ENCODE data around the gene TNFRSF12A.

The TNFRSF12A gene

GRCh38 chr16:3020247-3020603 is at the start of gene TNFRSF12A:
Gene TNFRSF12A, plus strand, starts transcription at chr16:3020368. Its CDS starts 30 bp downstream, at chr16:3020398.
- no peak within 1 kb of the TSS for H3K27ac ChIP-seq (ENCODE audit: low read length)
- DNase-seq (ENCODE audit: low read depth, low spot score) = no peak
- H3K9me3 ChIP-seq (ENCODE audit: control insufficient read depth, insufficient read depth, low read length) = no peaks in the 10 kb centered on the region
- peak within 1 kb of the TSS; percentile 41 for H3K4me3 ChIP-seq (ENCODE audit: low read length)
- no peaks in the 10 kb centered on the region for H3K27me3 ChIP-seq (ENCODE audit: control insufficient read depth, insufficient read depth, low read length)
- WGBS (ENCODE audit: insufficient coverage, insufficient read length) = no CpG with 5 or more reads among the region's 49 CpGs
- H3K36me3 ChIP-seq (ENCODE audit: control insufficient read depth, insufficient read depth, low read length) = peaks cover 12% of the 10 kb centered on the region
- H3K4me1 ChIP-seq (ENCODE audit: control insufficient read depth, insufficient read depth, low read length) = peaks cover 10% of the 10 kb centered on the region

GRCh38 chr16:2970563-2970962 is 49.6 kb upstream of the TNFRSF12A start:
- Histone ChIP-seq H3K27ac (ENCODE audit: low read length) (no peak overlapping the region), H3K27me3 (ENCODE audit: control insufficient read depth, insufficient read depth, low read length) (no peaks in the 10 kb centered on the region; the same call in 1 of the 2 replicates), H3K9me3 (ENCODE audit: control insufficient read depth, insufficient read depth, low read length) (no peaks in the 10 kb centered on the region), H3K36me3 (ENCODE audit: control insufficient read depth, insufficient read depth, low read length) (peaks cover 29% of the 10 kb centered on the region), H3K4me1 (ENCODE audit: control insufficient read depth, insufficient read depth, low read length) (peaks cover 6% of the 10 kb centered on the region), H3K4me3 (ENCODE audit: low read length) (peak overlapping the region; percentile 92; the same call in 1 of the 2 replicates)
- no CpG with 5 or more reads among the region's 6 CpGs for WGBS (ENCODE audit: insufficient coverage, insufficient read length)
- DNase-seq (ENCODE audit: low read depth, low spot score) = no peak

GRCh38 chr16:2971134-2971984 is 48.8 kb upstream of the TNFRSF12A start:
- no CpG with 5 or more reads among the region's 35 CpGs for WGBS (ENCODE audit: insufficient coverage, insufficient read length)
- no peaks in the 10 kb centered on the region for H3K9me3 ChIP-seq (ENCODE audit: control insufficient read depth, insufficient read depth, low read length)
- H3K4me1 ChIP-seq (ENCODE audit: control insufficient read depth, insufficient read depth, low read length) = peaks cover 6% of the 10 kb centered on the region
- no peak overlapping the region for H3K27ac ChIP-seq (ENCODE audit: low read length)
- no peak for DNase-seq (ENCODE audit: low read depth, low spot score)
- H3K4me3 ChIP-seq (ENCODE audit: low read length) = no peak overlapping the region
- peaks cover 37% of the 10 kb centered on the region for H3K36me3 ChIP-seq (ENCODE audit: control insufficient read depth, insufficient read depth, low read length)
- H3K27me3 ChIP-seq (ENCODE audit: control insufficient read depth, insufficient read depth, low read length) = no peaks in the 10 kb centered on the region; the same call in 1 of the 2 replicates

GRCh38 chr16:2971985-2972784 is 48.0 kb upstream of the TNFRSF12A start:
- no peak overlapping the region for H3K27ac ChIP-seq (ENCODE audit: low read length)
- H3K9me3 ChIP-seq (ENCODE audit: control insufficient read depth, insufficient read depth, low read length) = no peaks in the 10 kb centered on the region
- no peaks in the 10 kb centered on the region for H3K27me3 ChIP-seq (ENCODE audit: control insufficient read depth, insufficient read depth, low read length)
- no peak overlapping the region for H3K4me3 ChIP-seq (ENCODE audit: low read length)
- no peak for DNase-seq (ENCODE audit: low read depth, low spot score)
- peaks cover 6% of the 10 kb centered on the region for H3K4me1 ChIP-seq (ENCODE audit: control insufficient read depth, insufficient read depth, low read length)
- no CpG with 5 or more reads among the region's 15 CpGs for WGBS (ENCODE audit: insufficient coverage, insufficient read length)
- H3K36me3 ChIP-seq (ENCODE audit: control insufficient read depth, insufficient read depth, low read length) = peaks cover 41% of the 10 kb centered on the region

GRCh38 chr16:2973093-2973492 is 47.1 kb upstream of the TNFRSF12A start:
- Histone ChIP-seq H3K4me1 (ENCODE audit: control insufficient read depth, insufficient read depth, low read length) (peaks cover 4% of the 10 kb centered on the region), H3K27me3 (ENCODE audit: control insufficient read depth, insufficient read depth, low read length) (no peaks in the 10 kb centered on the region), H3K4me3 (ENCODE audit: low read length) (no peak overlapping the region), H3K9me3 (ENCODE audit: control insufficient read depth, insufficient read depth, low read length) (no peaks in the 10 kb centered on the region), H3K36me3 (ENCODE audit: control insufficient read depth, insufficient read depth, low read length) (peaks cover 41% of the 10 kb centered on the region), H3K27ac (ENCODE audit: low read length) (no peak overlapping the region)
- no CpG with 5 or more reads among the region's 5 CpGs for WGBS (ENCODE audit: insufficient coverage, insufficient read length)
- DNase-seq (ENCODE audit: low read depth, low spot score) = no peak

GRCh38 chr16:2973605-2974318 is 46.4 kb upstream of the TNFRSF12A start:
- no peaks in the 10 kb centered on the region; the same call in 1 of the 2 replicates for H3K4me1 ChIP-seq (ENCODE audit: control insufficient read depth, insufficient read depth, low read length)
- H3K27ac ChIP-seq (ENCODE audit: low read length) = no peak overlapping the region
- WGBS (ENCODE audit: insufficient coverage, insufficient read length) = no CpG with 5 or more reads among the region's 17 CpGs
- H3K9me3 ChIP-seq (ENCODE audit: control insufficient read depth, insufficient read depth, low read length) = no peaks in the 10 kb centered on the region
- H3K36me3 ChIP-seq (ENCODE audit: control insufficient read depth, insufficient read depth, low read length) = peaks cover 41% of the 10 kb centered on the region
- H3K4me3 ChIP-seq (ENCODE audit: low read length) = no peak overlapping the region
- no peaks in the 10 kb centered on the region for H3K27me3 ChIP-seq (ENCODE audit: control insufficient read depth, insufficient read depth, low read length)
- no peak for DNase-seq (ENCODE audit: low read depth, low spot score)

GRCh38 chr16:2974319-2975056 is 45.7 kb upstream of the TNFRSF12A start:
- Histone ChIP-seq H3K27ac (ENCODE audit: low read length) (no peak overlapping the region), H3K27me3 (ENCODE audit: control insufficient read depth, insufficient read depth, low read length) (no peaks in the 10 kb centered on the region), H3K4me1 (ENCODE audit: control insufficient read depth, insufficient read depth, low read length) (no peaks in the 10 kb centered on the region; the same call in 1 of the 2 replicates), H3K9me3 (ENCODE audit: control insufficient read depth, insufficient read depth, low read length) (no peaks in the 10 kb centered on the region), H3K36me3 (ENCODE audit: control insufficient read depth, insufficient read depth, low read length) (peaks cover 41% of the 10 kb centered on the region), H3K4me3 (ENCODE audit: low read length) (no peak overlapping the region)
- no peak for DNase-seq (ENCODE audit: low read depth, low spot score)
- no CpG with 5 or more reads among the region's 15 CpGs for WGBS (ENCODE audit: insufficient coverage, insufficient read length)

- WGBS (ENCODE audit: insufficient coverage, insufficient read length) = no CpG with 5 or more reads among the region's 28 CpGs
These were observed 44.9 kb upstream of the TNFRSF12A start for GRCh38 chr16:2975161-2975795.

GRCh38 chr16:2976201-2976600 is 44.0 kb upstream of the TNFRSF12A start:
- no CpG with 5 or more reads among the region's 7 CpGs for WGBS (ENCODE audit: insufficient coverage, insufficient read length)
- H3K27me3 ChIP-seq (ENCODE audit: control insufficient read depth, insufficient read depth, low read length) = no peaks in the 10 kb centered on the region
- peaks cover 41% of the 10 kb centered on the region for H3K36me3 ChIP-seq (ENCODE audit: control insufficient read depth, insufficient read depth, low read length)

More at GRCh38 chr16:2975161-2975795, 44.9 kb upstream of the TNFRSF12A start:
- no peaks in the 10 kb centered on the region for H3K9me3 ChIP-seq (ENCODE audit: control insufficient read depth, insufficient read depth, low read length)
- no peak for DNase-seq (ENCODE audit: low read depth, low spot score)
- no peak overlapping the region for H3K4me3 ChIP-seq (ENCODE audit: low read length)
- no peaks in the 10 kb centered on the region for H3K27me3 ChIP-seq (ENCODE audit: control insufficient read depth, insufficient read depth, low read length)
- H3K4me1 ChIP-seq (ENCODE audit: control insufficient read depth, insufficient read depth, low read length) = no peaks in the 10 kb centered on the region
- H3K36me3 ChIP-seq (ENCODE audit: control insufficient read depth, insufficient read depth, low read length) = peaks cover 41% of the 10 kb centered on the region
- no peak overlapping the region for H3K27ac ChIP-seq (ENCODE audit: low read length)

More at GRCh38 chr16:2976201-2976600, 44.0 kb upstream of the TNFRSF12A start:
- Histone ChIP-seq H3K4me1 (ENCODE audit: control insufficient read depth, insufficient read depth, low read length) (no peaks in the 10 kb centered on the region), H3K9me3 (ENCODE audit: control insufficient read depth, insufficient read depth, low read length) (no peaks in the 10 kb centered on the region), H3K27ac (ENCODE audit: low read length) (no peak overlapping the region), H3K4me3 (ENCODE audit: low read length) (no peak overlapping the region)
- DNase-seq (ENCODE audit: low read depth, low spot score) = no peak

Measured in iPS DF 6.9 (cell line).